ENCODE data around the gene SPIN1. TPM values are rescaled to one million over a fixed set of nuclear protein-coding genes. Genes with fewer than 3 reads are reported as not detected.

SPIN1 gene
- total RNA-seq, 1 experiment from 2014 or later: 46.2 TPM

DNA sequence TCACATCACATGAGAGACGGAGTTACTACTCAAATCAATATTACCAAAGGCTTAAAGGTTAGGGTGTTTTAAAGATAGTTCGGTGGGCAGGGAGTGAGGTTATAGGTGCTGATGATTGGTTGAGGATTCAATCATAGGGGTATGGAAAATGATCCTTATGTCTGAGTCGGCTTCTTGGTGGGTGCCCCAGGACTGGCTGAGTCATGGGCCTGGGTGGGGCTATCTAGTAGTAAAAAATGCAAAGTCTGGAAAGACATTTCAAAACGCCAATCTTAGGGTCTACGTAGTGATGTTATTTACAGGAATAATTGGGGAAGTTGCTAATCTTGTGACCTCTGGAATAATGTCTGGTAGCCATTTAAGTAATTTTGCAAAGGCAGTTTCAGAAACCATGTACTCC, 15.2 kb upstream of the SPIN1 start:
- H3K9ac ChIP-seq (ENCODE audit: low read length): no peak overlapping the region
- intact Hi-C loops (cut with micrococcal nuclease): no loop called here
- no peaks in the 10 kb centered on the region for H3K9me2 ChIP-seq (replicated peaks; ENCODE audit: low read length)
- H3K27ac ChIP-seq (ENCODE audit: low read length): no peak overlapping the region
- DNase-seq (no peak), ATAC-seq (no peak)
- no peaks in the 10 kb centered on the region for H3F3A ChIP-seq (ENCODE audit: low read length, unreplicated experiment)
- no peak overlapping the region for H3K4me2 ChIP-seq (ENCODE audit: low read length)
- H3K9me3 ChIP-seq (ENCODE audit: low read length): no peaks in the 10 kb centered on the region
- H3K4me1 ChIP-seq (ENCODE audit: insufficient read depth, low read length): peaks cover 6% of the 10 kb centered on the region; the same call in 1 of the 2 replicates
- H2AFZ ChIP-seq (ENCODE audit: low read length): no peak overlapping the region
- H4K20me1 ChIP-seq (ENCODE audit: low read length): no peaks in the 10 kb centered on the region
- POLR2A ChIA-PET (ENCODE audit: unreplicated experiment): no interaction called here
- no peak for TF ChIP-seq CTCF (conservative IDR thresholded peaks at IDR 0.05; ENCODE audit: low read depth, low read length)
- TF ChIP-seq EZH2 (IDR thresholded peaks at IDR 0.05; ENCODE audit: low read length, unreplicated experiment): no peak
- no peak for TF ChIP-seq EZH2phosphoT487 (IDR thresholded peaks at IDR 0.05; ENCODE audit: borderline replicate concordance, low read length)
- no peaks in the 10 kb centered on the region for H3K27me3 ChIP-seq (ENCODE audit: low read length)
- no TSS peak for BruUV-seq (replicated peaks)
- no peak overlapping the region for H3K4me3 ChIP-seq (ENCODE audit: low read length)
- CTCF ChIA-PET: no interaction called here
- H3K36me3 ChIP-seq (ENCODE audit: low read depth, low read length): no peaks in the 10 kb centered on the region
- H3K79me2 ChIP-seq (ENCODE audit: low read length): no peaks in the 10 kb centered on the region

DNA sequence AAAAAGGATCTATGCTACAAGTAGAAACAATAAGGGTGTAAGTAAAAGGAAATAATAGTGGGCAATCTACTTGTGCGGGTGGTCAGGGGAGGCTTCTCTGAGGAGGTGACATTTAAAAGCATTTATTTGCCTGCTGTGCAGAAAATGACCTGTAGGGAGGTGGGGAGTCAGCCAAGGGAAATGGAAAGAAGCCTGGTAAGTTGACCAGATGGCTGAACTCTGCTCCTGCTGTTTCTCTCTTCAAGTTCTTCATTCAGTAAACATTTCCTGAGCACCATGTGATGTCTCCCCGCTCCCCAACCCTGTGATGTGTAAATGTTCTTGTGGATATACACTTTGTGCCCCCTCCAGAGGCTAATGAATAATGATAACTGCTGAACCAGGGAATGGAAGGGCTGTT, 9.9 kb upstream of the SPIN1 start:
- POLR2A ChIA-PET (ENCODE audit: unreplicated experiment): no interaction called here
- no peak overlapping the region for H3K4me2 ChIP-seq (ENCODE audit: low read length)
- H2AFZ ChIP-seq (ENCODE audit: low read length): no peak overlapping the region
- TF ChIP-seq EZH2 (IDR thresholded peaks at IDR 0.05; ENCODE audit: low read length, unreplicated experiment) (no peak), EZH2phosphoT487 (IDR thresholded peaks at IDR 0.05; ENCODE audit: borderline replicate concordance, low read length) (no peak), CTCF (conservative IDR thresholded peaks at IDR 0.05; ENCODE audit: low read depth, low read length) (no peak)
- H3K79me2 ChIP-seq (ENCODE audit: low read length): no peaks in the 10 kb centered on the region
- intact Hi-C loops (cut with micrococcal nuclease): no loop called here
- H3K4me3 ChIP-seq (ENCODE audit: low read length): no peak overlapping the region
- no peaks in the 10 kb centered on the region for H3K9me3 ChIP-seq (ENCODE audit: low read length)
- H3K9ac ChIP-seq (ENCODE audit: low read length): no peak overlapping the region
- BruUV-seq (replicated peaks): no TSS peak
- no peak overlapping the region for H3K27ac ChIP-seq (ENCODE audit: low read length)
- H4K20me1 ChIP-seq (ENCODE audit: low read length): no peaks in the 10 kb centered on the region
- H3K27me3 ChIP-seq (ENCODE audit: low read length): no peaks in the 10 kb centered on the region
- H3K4me1 ChIP-seq (ENCODE audit: insufficient read depth, low read length): 0 out of 2 replicates have a peak, but pooled peaks cover under 1% of the 10 kb centered on the region
- no peak for ATAC-seq
- no peak for DNase-seq
- no peaks in the 10 kb centered on the region for H3F3A ChIP-seq (ENCODE audit: low read length, unreplicated experiment)
- H3K9me2 ChIP-seq (replicated peaks; ENCODE audit: low read length): no peaks in the 10 kb centered on the region
- no peaks in the 10 kb centered on the region for H3K36me3 ChIP-seq (ENCODE audit: low read depth, low read length)
- CTCF ChIA-PET: no interaction called here

- H2AFZ ChIP-seq (ENCODE audit: low read length): no peak overlapping the region
- no peaks in the 10 kb centered on the region for H3K9me2 ChIP-seq (replicated peaks; ENCODE audit: low read length)
- no TSS peak for BruUV-seq (replicated peaks)
- H3K4me2 ChIP-seq (ENCODE audit: low read length): no peak overlapping the region
- no peaks in the 10 kb centered on the region for H3F3A ChIP-seq (ENCODE audit: low read length, unreplicated experiment)
- H3K79me2 ChIP-seq (ENCODE audit: low read length): no peaks in the 10 kb centered on the region
- TF ChIP-seq EZH2phosphoT487 (IDR thresholded peaks at IDR 0.05; ENCODE audit: borderline replicate concordance, low read length): no peak
- no peak for TF ChIP-seq CTCF (conservative IDR thresholded peaks at IDR 0.05; ENCODE audit: low read depth, low read length)
- no peak for TF ChIP-seq EZH2 (IDR thresholded peaks at IDR 0.05; ENCODE audit: low read length, unreplicated experiment)
- ChIA-PET POLR2A (ENCODE audit: unreplicated experiment) (no interaction called here), CTCF (no interaction called here)
- H3K27ac ChIP-seq (ENCODE audit: low read length): no peak overlapping the region
- H3K27me3 ChIP-seq (ENCODE audit: low read length): no peaks in the 10 kb centered on the region
- no peaks in the 10 kb centered on the region for H3K9me3 ChIP-seq (ENCODE audit: low read length)
- DNase-seq (no peak), ATAC-seq (no peak)
- no peak overlapping the region for H3K4me3 ChIP-seq (ENCODE audit: low read length)
- no peak overlapping the region for H3K9ac ChIP-seq (ENCODE audit: low read length)
- no peaks in the 10 kb centered on the region for H3K36me3 ChIP-seq (ENCODE audit: low read depth, low read length)
- no peaks in the 10 kb centered on the region for H3K4me1 ChIP-seq (ENCODE audit: insufficient read depth, low read length)
- intact Hi-C loops (cut with micrococcal nuclease): no loop called here
- no peaks in the 10 kb centered on the region for H4K20me1 ChIP-seq (ENCODE audit: low read length)
Observed at GRCh38 chr9:88379352-88379751, 8.9 kb upstream of the SPIN1 start.
